ENCODE data around the gene DDX3X.

Gene DDX3X

GRCh38 chrX:41334363-41335197, 618 bp downstream of the DDX3X start:
- in situ Hi-C loops (cut with HindIII; ENCODE audit: low sequenced_read_pairs), result no loop called here
- no peak for TF ChIP-seq CTCF (IDR thresholded peaks at IDR 0.05; ENCODE audit: low read depth, low read length, missing control alignments)
- peak; percentile 56 for DNase-seq (ENCODE audit: low read depth)
- peak overlapping the region; percentile 92 for H3K4me3 ChIP-seq (ENCODE audit: low read depth, low read length)

GRCh38 chrX:41335198-41335957, 1.4 kb downstream of the DDX3X start:
- no peak for DNase-seq (ENCODE audit: low read depth)
- no peak for TF ChIP-seq CTCF (IDR thresholded peaks at IDR 0.05; ENCODE audit: low read depth, low read length, missing control alignments)
- H3K4me3 ChIP-seq (ENCODE audit: low read depth, low read length), result peak overlapping the region; percentile 92
- in situ Hi-C loops (cut with HindIII; ENCODE audit: low sequenced_read_pairs), result no loop called here

GRCh38 chrX:41335958-41336331, 2.0 kb downstream of the DDX3X start:
- peak; percentile 55 for DNase-seq (ENCODE audit: low read depth)
- no peak for TF ChIP-seq CTCF (IDR thresholded peaks at IDR 0.05; ENCODE audit: low read depth, low read length, missing control alignments)
- H3K4me3 ChIP-seq (ENCODE audit: low read depth, low read length), result peak overlapping the region; percentile 92
- in situ Hi-C loops (cut with HindIII; ENCODE audit: low sequenced_read_pairs), result no loop called here

GRCh38 chrX:41336447-41336846, 2.5 kb downstream of the DDX3X start:
- in situ Hi-C loops (cut with HindIII; ENCODE audit: low sequenced_read_pairs), result no loop called here
- TF ChIP-seq CTCF (IDR thresholded peaks at IDR 0.05; ENCODE audit: low read depth, low read length, missing control alignments), result no peak
- no peak for DNase-seq (ENCODE audit: low read depth)
- peak overlapping the region; percentile 92 for H3K4me3 ChIP-seq (ENCODE audit: low read depth, low read length)

- in situ Hi-C loops (cut with HindIII; ENCODE audit: low sequenced_read_pairs), result no loop called here
- no peak for DNase-seq (ENCODE audit: low read depth)
- TF ChIP-seq CTCF (IDR thresholded peaks at IDR 0.05; ENCODE audit: low read depth, low read length, missing control alignments), result no peak
- H3K4me3 ChIP-seq (ENCODE audit: low read depth, low read length), result peak overlapping the region; percentile 92
These were observed 3.2 kb downstream of the DDX3X start for GRCh38 chrX:41337140-41337539.

GRCh38 chrX:41338436-41338835, 4.5 kb downstream of the DDX3X start:
- no peak overlapping the region for H3K4me3 ChIP-seq (ENCODE audit: low read depth, low read length)
- in situ Hi-C loops (cut with HindIII; ENCODE audit: low sequenced_read_pairs), result no loop called here

More at GRCh38 chrX:41338436-41338835, 4.5 kb downstream of the DDX3X start:
- DNase-seq (ENCODE audit: low read depth), result no peak
- TF ChIP-seq CTCF (IDR thresholded peaks at IDR 0.05; ENCODE audit: low read depth, low read length, missing control alignments), result no peak

Measured in astrocyte of the cerebellum (primary cell).